Upper lobe of right lung (tissue), 1 donor: ENCODE results near the gene CLEC20A. TPM values are rescaled to one million over a fixed set of nuclear protein-coding genes. Genes with fewer than 3 reads are reported as not detected.
A peak's percentile ranks its signal among the peaks of the same experiment; 100 is the strongest.

Experiments used
- ATAC-seq: fragments of 200-7000 bp; cut with Tn5 transposase; one replicate; pipeline ENCODE4 v1.9.1; 2020; ENCODE audit warnings: mild to moderate bottlenecking, moderate library complexity
- DNase-seq: peaks from one replicate; pipeline ENCODE4 v3.0.0-alpha.2; 2020
- H3K27ac ChIP-seq: fragments of 200-600 bp; one replicate; pipeline ENCODE4 v1.8.0; 2022
- H3K27me3 ChIP-seq: fragments of 200-600 bp; one replicate; pipeline ENCODE4 v1.8.0; 2022; ENCODE audit warnings: mild to moderate bottlenecking
- H3K36me3 ChIP-seq: fragments of 200-600 bp; one replicate; pipeline ENCODE4 v1.8.0; 2022
- H3K4me1 ChIP-seq: fragments of 200-600 bp; one replicate; pipeline ENCODE4 v1.8.0; 2022
- H3K4me3 ChIP-seq: fragments of 200-600 bp; one replicate; pipeline ENCODE4 v1.8.0; 2022; ENCODE audit warnings: mild to moderate bottlenecking
- H3K9me3 ChIP-seq: fragments of 200-600 bp; one replicate; pipeline ENCODE4 v1.8.0; 2022
- intact Hi-C: fragments of 100-400 bp; cut with DNase I; formaldehyde crosslinking; loops from one replicate; pipeline ENCODE4 v1.11.0; 2022
- total RNA-seq: library from RNA; stranded (reverse); fragmentation: NEBNext Ultra II Directional; extraction: Animal tissue kit (Norgen Biotek cat#: 25700); gene quantifications from one replicate; pipeline ENCODE4 v1.2.1, GENCODE V29; 2021
- TF ChIP-seq, protein P1 (sequence below): fragments of 200-600 bp; IDR thresholded peaks from one replicate; pipeline ENCODE4 v1.8.0; 2022; ENCODE audit warnings: antibody characterized with exemption
- donor health status: DM: no; HTN: yes; CAD: no; lungs with severe emphysema.

CLEC20A gene
- total RNA-seq, 1 donor from 2014 or later, result not detected

DNA sequence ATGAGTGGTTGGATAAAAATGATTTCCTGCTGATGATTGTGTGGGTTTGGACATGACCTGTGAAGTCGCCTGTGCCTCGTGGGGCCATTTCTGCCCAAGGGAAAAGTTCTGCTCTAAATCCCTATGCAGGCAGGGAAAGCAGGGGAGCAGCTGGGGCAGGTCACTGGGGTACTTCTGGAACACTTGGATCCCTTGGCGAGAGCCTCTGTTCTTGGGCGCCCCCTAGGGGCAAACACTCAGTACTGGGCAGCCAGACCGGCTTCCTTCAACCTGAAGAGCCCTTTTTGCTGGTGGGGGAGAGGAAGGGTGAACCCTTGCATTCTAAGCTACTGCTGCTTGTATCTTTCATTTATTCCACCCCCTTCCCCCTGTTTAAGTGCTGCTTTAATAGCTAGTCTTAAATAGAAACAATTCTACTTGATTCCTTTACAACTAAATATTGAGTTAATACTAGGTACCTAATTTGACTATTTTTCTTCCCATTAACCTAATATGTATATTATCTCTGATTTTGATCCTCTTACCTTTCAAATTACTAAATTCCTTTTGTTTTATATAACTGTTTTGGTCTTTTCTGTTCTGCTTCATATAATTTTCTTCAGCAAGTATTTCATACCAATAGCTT, 5.1 kb upstream of the CLEC20A start:
- H3K4me1 ChIP-seq, result no peaks in the 10 kb centered on the region
- no peak overlapping the region for H3K27ac ChIP-seq
- no peaks in the 10 kb centered on the region for H3K27me3 ChIP-seq
- no peak overlapping the region for H3K4me3 ChIP-seq
- peak; percentile 88 for DNase-seq
- intact Hi-C loops, result no loop called here
- ATAC-seq, result peak; percentile 86
- TF ChIP-seq, protein P1, sequence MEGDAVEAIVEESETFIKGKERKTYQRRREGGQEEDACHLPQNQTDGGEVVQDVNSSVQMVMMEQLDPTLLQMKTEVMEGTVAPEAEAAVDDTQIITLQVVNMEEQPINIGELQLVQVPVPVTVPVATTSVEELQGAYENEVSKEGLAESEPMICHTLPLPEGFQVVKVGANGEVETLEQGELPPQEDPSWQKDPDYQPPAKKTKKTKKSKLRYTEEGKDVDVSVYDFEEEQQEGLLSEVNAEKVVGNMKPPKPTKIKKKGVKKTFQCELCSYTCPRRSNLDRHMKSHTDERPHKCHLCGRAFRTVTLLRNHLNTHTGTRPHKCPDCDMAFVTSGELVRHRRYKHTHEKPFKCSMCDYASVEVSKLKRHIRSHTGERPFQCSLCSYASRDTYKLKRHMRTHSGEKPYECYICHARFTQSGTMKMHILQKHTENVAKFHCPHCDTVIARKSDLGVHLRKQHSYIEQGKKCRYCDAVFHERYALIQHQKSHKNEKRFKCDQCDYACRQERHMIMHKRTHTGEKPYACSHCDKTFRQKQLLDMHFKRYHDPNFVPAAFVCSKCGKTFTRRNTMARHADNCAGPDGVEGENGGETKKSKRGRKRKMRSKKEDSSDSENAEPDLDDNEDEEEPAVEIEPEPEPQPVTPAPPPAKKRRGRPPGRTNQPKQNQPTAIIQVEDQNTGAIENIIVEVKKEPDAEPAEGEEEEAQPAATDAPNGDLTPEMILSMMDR, result peak; percentile 92
- H3K9me3 ChIP-seq, result no peaks in the 10 kb centered on the region
- H3K36me3 ChIP-seq, result no peaks in the 10 kb centered on the region

DNA sequence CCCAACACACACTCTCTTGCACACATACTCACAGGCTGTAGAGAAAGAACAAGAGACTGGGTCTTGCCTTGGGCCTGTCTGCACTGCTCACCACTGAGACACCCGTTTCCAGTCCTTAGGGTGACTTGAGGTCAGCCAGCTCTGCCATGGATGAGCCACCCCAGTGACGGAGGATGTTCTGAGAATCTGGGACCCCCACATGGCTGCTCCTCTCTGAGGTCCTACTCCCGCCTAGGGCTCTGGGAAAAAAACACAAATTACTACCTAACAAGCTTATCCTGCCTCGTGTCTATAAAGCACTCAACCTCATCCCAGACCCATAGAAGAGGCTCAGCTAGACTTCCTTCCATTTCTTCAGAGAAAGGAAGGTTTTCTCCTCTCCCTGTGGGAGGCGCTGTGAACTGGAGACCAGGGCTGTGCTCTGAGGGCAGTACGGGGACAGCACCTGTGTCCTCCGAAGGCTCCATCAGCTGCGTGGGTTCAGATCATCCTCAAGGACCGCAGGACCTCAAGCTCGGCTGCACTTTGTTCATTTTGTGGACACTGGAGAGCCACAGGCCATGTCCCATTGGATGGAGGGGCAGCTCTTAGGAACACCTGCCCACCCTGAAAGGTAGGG, 4.3 kb upstream of the CLEC20A start:
- Histone ChIP-seq H3K36me3 (no peaks in the 10 kb centered on the region), H3K27ac (no peak overlapping the region), H3K9me3 (no peaks in the 10 kb centered on the region), H3K27me3 (no peaks in the 10 kb centered on the region), H3K4me1 (no peaks in the 10 kb centered on the region), H3K4me3 (no peak overlapping the region)
- TF ChIP-seq, protein P1, result no peak
- no peak for DNase-seq
- intact Hi-C loops, result no loop called here
- no peak for ATAC-seq

DNA sequence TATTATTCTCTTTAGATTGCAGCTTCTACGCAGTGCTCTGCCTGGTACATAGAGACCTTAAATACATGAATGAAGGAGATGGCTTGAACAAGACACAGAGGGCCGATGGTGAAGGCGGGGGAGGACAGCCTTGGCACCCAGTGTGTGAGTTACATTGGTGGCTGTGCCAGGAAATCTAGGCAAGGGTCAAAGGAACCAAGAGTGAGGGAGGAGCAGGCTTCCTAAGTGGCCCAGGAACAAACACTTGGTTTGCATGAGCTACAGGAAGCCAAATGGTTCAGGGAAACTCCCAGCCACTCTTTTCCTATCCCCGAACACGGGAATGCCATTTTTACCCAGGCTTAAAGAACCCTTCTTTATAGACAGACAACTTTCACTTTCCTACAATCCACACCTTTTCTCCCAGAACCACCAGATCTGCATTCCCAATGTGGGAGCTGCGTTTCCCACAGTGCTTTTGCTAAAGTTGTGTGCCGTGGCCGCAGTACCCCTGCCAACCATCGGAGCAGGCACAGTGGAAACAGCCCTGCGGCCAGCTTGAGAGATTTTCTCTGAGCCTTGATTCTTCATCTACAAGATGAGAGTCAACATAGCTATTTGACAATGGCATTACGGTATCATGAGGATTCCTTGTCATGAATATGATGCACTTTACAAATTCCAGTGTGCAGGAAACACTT, 3.5 kb upstream of the CLEC20A start:
- intact Hi-C loops, result no loop called here
- ATAC-seq (peak; percentile 77), DNase-seq (no peak)
- Histone ChIP-seq H3K36me3 (no peaks in the 10 kb centered on the region), H3K27me3 (no peaks in the 10 kb centered on the region), H3K9me3 (no peaks in the 10 kb centered on the region), H3K4me3 (peak overlapping the region; percentile 4), H3K27ac (no peak overlapping the region), H3K4me1 (no peaks in the 10 kb centered on the region)
- TF ChIP-seq, protein P1, result peak; percentile 26

DNA sequence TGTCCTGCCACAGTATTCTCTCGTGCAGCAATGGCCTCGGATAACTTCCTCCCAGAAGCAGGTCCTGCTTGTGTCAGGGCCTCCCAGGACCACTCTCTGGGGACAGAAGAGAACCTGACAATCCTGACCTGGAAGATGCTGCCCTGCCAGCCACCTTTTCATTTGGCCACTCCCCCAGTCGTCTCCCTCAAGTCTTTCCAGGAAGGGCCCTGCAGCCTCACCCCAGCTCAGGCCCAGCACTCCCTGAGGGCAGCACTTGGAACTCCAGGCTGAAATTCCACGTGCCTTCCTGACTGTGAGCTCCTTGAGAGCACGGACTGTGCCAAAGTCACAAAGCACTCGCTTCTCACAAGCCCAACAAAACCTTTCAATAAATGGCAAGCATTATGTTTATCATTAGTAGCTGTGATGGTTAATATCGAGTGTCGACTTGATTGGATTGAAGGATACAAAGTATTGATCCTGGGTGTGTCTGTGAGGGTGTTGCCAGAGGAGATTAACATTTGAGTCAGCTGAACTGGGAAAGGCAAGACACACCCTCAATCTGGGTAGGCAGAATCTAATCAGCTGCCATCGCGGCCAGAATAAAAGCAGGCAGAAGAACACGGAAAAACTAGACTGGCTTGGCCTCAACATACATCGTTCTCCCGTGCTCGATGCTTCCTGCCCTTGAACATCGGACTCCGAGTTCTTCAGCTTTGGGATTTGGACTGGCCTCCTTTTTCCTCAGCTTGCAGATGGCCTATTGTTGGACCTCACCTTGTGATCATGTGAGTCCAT, 2.3 kb upstream of the CLEC20A start:
- DNase-seq (no peak), ATAC-seq (no peak)
- H3K9me3 ChIP-seq, result no peaks in the 10 kb centered on the region
- no peaks in the 10 kb centered on the region for H3K36me3 ChIP-seq
- H3K27ac ChIP-seq, result no peak overlapping the region
- H3K4me3 ChIP-seq, result no peak overlapping the region
- H3K27me3 ChIP-seq, result no peaks in the 10 kb centered on the region
- TF ChIP-seq, protein P1, result no peak
- no peaks in the 10 kb centered on the region for H3K4me1 ChIP-seq
- intact Hi-C loops, result no loop called here

DNA sequence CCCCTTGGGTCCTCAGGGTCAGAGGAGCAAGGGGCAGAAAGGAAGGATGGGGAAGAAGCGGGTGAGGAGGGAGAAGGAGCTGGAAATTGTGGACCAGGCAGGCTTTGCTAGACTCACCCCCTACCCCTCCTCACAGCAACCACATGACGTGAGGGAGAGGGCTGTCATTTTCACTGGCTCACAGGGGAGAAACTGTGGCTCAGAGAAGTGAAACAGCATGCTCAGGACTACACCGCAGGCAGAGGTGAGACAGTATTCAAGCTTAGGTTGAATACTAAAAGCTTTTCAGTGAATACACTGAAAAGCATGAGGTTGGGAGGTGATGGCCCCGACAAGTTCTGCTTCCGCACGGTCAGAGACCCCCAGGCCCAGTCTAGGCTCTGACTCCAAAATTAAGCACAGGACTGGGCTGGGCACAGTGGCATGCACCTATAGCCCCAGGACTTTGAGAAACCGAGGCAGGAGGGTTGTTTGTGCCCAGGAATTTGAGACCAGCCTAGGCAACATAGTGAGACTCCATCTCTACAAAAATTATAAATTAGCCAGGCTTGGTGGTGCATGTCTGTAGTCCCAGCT, 1.2 kb upstream of the CLEC20A start:
- TF ChIP-seq, protein P1, result no peak
- Histone ChIP-seq H3K27me3 (no peaks in the 10 kb centered on the region), H3K27ac (no peak overlapping the region), H3K9me3 (no peaks in the 10 kb centered on the region), H3K4me3 (no peak overlapping the region), H3K4me1 (no peaks in the 10 kb centered on the region), H3K36me3 (no peaks in the 10 kb centered on the region)
- DNase-seq (no peak), ATAC-seq (no peak)
- intact Hi-C loops, result no loop called here
